Dedifferentiated amniotic fluid mesenchymal stem cell (primary cell): ENCODE data around the gene SLC29A3.
"Not testable (repeated sequence)": the region's sequence is repeated elsewhere in the genome, so short reads cannot be mapped to it uniquely, and the experiment has no call there.

ENCODE experiments used
- DNase-seq: peaks from one replicate; pipeline ENCODE4 v3.0.0-alpha.2; 2016; ENCODE audit errors: extremely low spot score

SLC29A3 gene

GRCh38 chr10:71283876-71284275, 35.2 kb upstream of the SLC29A3 start:
- DNase-seq: no peak

DNA sequence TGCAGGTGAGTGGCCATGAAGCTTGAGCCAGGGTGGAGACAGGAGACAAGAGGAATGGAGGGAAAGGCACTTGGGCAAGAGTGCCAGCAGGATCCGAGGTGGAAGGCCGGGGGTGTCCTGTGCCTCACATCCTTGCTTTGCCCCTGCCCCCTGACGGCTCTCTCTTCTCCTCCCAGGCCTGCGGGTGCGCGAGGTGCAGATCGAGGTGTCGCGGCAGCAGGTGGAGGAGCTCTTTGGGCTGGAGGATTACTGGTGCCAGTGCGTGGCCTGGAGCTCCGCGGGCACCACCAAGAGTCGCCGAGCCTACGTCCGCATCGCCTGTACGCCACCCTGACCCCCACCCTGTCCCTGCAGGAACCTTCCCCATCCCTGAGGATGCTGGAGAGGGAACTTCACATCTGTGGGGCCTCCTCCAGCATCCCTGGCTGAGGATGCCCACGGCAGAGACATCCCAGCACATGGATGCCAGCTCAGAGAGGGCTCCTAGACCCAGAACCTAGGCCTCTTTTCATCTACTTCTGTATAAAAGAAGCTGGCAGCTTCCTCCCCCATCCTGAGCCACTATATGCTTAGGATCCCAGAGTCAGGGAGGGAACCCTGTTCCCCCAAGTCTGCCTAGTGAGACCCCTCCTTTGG, 34.4 kb upstream of the SLC29A3 start:
- DNase-seq: no peak

GRCh38 chr10:71285180-71285545, 33.9 kb upstream of the SLC29A3 start:
- no peak for DNase-seq

- no peak for DNase-seq
These were observed 33.1 kb upstream of the SLC29A3 start for GRCh38 chr10:71285986-71286385.

DNA sequence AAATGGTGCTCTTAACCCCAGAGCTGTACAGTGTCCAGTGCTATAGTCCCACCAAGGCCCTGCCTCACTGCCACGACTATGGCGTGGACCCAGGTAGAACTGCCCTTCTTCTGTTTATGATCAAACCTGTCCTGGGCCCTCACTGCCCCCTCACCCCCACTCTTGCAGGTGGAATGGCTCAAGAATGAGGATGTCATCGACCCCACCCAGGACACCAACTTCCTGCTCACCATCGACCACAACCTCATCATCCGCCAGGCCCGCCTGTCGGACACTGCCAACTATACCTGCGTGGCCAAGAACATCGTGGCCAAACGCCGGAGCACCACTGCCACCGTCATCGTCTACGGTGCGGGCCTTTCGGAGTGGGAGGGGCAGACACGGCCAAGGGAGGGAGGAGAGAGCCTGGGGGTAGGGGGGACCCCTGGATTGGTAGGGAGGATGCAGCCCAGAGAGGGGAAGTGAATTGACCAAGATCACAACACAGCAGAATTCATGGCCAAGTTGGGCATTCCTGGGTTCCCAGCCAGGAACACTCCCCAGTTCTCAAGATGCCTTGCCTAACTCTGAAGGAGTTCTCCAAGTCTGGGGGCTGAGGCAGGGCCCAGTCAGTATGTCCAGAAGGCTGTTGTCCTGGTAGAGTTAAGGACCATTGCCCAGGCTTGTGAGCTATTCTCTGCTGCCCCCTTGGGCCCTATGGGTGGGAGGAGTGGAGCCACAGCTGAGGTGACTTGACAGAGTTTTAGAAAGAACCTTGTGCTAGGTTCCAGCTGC, 32.4 kb upstream of the SLC29A3 start:
- DNase-seq: no peak

DNA sequence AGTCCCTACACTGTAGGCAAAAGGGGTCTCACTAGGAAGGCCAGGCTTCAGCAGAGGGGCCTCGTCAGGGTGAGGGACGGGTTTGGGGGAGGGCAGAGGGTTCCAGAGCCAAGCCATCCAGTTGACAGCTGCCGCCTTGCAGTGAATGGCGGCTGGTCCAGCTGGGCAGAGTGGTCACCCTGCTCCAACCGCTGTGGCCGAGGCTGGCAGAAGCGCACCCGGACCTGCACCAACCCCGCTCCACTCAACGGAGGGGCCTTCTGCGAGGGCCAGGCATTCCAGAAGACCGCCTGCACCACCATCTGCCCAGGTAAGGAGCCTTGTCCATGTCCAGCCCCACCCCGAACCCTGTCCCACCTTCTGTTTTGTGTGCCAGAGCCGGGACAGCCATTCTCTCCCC, 31.6 kb upstream of the SLC29A3 start:
- DNase-seq: no peak

DNA sequence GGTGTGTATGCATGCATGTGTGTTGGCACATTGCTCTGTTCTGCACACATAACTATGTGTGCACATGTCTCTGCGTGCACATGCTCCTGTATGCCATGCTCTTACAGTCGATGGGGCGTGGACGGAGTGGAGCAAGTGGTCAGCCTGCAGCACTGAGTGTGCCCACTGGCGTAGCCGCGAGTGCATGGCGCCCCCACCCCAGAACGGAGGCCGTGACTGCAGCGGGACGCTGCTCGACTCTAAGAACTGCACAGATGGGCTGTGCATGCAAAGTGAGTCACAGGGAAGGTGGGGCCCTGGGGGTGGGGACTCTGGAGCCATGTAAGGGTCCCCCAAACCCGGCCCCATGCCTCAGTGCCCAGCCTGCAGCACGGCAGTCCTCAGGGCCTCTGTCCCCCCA, 30.6 kb upstream of the SLC29A3 start:
- no peak for DNase-seq

- DNase-seq: no peak
These were observed 29.5 kb upstream of the SLC29A3 start for GRCh38 chr10:71289421-71290130.

DNA sequence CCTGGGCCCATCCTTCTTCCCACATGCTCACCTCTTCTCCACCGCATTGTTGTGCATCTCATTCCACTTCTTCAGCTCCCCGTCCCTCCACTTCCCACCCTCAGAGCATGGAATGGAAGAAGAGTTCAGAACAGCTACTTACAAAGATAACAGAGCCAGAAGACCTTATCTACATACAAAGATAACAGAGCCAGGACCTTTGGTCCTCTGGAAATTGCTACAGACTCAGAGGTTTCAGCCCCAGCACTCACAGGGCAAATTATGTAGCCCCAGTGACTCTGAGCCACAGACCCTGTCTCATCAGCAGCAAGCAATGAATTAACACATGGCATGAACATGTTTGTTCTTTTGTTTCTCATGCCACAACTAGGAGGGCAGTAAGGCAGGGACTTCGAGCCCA, 28.7 kb upstream of the SLC29A3 start:
- DNase-seq: no peak

- no peak for DNase-seq
These were observed 28.1 kb upstream of the SLC29A3 start for GRCh38 chr10:71290806-71291527.

GRCh38 chr10:71291528-71291900, 27.5 kb upstream of the SLC29A3 start:
- DNase-seq: no peak

DNA sequence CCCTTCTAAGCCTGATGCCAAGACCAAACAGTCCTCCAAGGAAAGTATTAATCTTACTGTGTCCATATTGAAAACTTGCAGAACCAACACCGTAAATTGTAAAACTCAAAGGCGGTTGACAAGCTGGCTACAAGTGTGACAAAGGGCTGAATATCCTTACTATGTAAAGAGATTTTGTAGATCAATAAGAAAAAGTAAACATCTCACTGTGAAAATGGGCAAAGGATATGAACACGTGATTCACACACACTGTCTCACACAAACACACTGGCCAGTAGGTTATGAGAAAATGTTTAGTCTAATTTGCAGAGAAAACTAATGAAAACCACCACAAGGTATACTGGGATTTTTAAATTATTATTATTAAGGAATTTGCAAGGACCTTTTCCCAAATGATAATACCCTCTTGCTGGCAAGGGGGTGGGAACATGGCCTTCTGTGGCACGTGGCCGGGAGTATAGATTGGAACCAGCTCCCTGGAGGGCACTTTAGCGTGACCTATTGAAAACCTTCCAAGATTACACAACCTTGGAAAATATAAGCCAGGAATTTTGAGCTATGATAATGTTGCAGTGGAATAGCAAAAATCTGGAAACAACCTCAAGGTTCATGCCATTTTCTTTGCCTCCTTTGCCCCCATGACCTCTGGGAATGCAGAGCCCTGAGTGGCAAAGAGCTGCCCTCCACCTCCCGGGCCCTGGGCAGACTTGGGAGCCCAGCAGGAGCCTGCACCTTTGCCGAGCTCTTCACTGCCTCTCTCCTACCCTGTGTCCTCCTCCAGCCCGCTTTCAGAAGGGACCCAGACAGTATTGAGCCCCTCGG, 26.2 kb upstream of the SLC29A3 start:
- no peak for DNase-seq

DNA sequence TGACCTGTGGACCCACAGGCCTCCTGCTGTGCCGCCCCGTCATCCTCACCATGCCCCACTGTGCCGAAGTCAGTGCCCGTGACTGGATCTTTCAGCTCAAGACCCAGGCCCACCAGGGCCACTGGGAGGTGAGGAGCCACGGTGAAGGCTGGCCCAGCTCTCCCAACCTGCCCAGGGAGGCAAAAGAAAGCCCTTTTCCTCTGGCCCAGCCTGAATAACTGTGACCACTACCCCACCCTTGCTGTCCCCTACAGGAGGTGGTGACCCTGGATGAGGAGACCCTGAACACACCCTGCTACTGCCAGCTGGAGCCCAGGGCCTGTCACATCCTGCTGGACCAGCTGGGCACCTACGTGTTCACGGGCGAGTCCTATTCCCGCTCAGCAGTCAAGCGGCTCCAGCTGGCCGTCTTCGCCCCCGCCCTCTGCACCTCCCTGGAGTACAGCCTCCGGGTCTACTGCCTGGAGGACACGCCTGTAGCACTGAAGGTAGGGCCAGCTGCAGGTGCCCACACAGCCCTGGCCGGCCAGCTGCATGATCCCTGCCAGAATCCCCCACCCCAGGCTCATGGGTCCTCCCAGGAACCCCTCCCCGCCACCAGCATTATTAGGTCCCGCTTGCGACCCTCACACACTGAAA, 25.5 kb upstream of the SLC29A3 start:
- no peak for DNase-seq

- no peak for DNase-seq
These were observed 24.9 kb upstream of the SLC29A3 start for GRCh38 chr10:71294091-71294561.

- DNase-seq: no peak
These were observed 24.2 kb upstream of the SLC29A3 start for GRCh38 chr10:71294856-71295255.

DNA sequence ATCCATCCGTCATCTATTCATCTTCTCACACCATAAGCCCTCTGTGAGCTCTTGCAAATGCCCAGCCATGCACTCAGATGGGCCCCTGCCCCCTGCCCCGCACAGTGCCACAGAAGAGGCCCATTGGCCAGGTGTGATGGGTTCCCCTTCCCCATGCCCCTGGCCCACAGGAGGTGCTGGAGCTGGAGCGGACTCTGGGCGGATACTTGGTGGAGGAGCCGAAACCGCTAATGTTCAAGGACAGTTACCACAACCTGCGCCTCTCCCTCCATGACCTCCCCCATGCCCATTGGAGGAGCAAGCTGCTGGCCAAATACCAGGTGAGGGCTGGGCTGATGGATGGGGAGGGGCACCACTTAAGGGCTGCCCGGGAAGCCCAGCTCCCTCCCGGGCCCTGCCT, 23.4 kb upstream of the SLC29A3 start:
- DNase-seq: no peak

DNA sequence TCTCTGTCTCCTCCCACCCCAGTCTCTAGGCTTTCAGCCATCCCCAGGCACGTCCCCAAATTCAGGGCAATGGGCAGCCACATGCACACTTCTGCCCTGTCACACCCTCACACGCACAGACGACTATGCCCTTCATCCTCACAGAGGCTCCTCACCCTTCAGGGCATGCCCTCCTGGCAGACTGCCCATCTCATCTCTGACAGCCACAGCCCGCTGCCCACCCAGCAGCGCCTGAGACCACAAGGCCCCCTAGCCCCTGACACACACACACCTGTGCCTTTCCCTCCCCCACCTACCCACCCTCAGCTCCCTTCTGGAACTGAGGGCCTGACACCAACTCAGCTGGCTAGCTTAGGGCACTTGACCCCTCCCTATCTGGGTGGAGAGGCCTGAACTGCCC, 23.0 kb upstream of the SLC29A3 start:
- no peak for DNase-seq

DNA sequence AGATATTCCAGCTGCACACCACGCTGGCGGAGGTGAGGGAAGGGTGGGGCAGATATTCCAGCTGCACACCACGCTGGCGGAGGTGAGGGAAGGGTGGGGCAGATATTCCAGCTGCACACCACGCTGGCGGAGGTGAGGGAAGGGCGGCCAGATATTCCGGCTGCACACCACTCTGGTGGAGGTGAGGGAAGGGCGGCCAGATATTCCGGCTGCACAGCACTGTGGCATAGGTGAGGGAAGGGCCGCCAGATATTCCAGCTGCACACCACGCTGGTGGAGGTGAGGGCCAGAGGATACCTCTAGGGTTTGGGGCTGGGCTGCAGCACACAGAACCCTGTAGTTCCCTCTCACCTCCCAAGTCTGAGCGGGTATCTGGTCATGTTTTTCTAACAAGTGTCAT, 22.2 kb upstream of the SLC29A3 start:
- DNase-seq: not testable (repeated sequence)

DNA sequence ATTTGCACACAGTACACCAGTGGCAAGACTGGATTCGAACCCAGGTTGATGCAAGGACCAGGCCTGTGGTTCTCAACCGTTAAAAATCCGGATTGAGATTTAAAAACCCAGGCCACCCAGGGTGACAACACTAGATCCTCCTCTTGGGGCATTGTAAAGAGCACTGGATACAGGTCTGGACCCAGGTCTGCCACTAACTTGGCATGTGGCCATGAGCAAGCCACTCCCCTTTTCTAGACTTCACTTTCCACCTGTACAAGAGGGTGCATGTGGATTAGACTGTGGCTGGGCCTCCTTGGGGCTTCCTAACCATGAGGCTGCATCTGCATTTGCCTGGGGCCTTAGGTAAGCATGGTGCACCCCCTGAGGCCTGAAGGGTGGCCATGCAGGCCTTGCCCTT, 21.7 kb upstream of the SLC29A3 start:
- DNase-seq: no peak

GRCh38 chr10:71299071-71299785, 19.8 kb upstream of the SLC29A3 start:
- no peak for DNase-seq
